ENCODE measurements around the gene CFAP46.

DNA sequence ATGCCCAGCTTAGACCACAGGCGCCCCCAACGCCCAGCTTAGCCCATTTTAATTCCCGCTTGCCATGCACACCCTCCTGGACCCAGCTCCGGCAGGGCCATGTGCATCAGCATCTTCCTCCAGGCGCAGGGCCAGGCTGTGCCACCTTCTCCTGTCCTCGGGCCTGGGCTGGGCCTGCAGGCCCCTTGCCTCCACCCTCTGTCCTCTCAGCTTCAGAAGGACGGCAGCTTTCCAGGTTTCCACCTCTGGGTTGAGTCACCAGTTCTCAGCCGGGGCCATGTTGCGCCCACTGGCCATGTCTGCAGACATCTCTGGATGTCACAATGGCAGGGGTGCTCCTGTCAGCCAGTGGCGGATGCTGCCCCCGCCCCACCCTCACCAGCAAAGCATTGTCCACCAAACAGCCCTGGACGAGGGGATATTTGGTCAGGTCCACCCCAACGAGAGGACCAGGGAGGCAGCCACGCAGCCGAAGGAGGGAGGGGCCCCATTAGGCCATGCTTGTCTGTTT lies 97.3 kb downstream of the CFAP46 start:
- TF ChIP-seq, protein P1, sequence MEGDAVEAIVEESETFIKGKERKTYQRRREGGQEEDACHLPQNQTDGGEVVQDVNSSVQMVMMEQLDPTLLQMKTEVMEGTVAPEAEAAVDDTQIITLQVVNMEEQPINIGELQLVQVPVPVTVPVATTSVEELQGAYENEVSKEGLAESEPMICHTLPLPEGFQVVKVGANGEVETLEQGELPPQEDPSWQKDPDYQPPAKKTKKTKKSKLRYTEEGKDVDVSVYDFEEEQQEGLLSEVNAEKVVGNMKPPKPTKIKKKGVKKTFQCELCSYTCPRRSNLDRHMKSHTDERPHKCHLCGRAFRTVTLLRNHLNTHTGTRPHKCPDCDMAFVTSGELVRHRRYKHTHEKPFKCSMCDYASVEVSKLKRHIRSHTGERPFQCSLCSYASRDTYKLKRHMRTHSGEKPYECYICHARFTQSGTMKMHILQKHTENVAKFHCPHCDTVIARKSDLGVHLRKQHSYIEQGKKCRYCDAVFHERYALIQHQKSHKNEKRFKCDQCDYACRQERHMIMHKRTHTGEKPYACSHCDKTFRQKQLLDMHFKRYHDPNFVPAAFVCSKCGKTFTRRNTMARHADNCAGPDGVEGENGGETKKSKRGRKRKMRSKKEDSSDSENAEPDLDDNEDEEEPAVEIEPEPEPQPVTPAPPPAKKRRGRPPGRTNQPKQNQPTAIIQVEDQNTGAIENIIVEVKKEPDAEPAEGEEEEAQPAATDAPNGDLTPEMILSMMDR (IDR thresholded peaks at IDR 0.05; ENCODE audit: insufficient read depth, low read length, poor library complexity, severe bottlenecking) = no peak
- TF ChIP-seq EZH2phosphoT487 (conservative IDR thresholded peaks at IDR 0.05; ENCODE audit: low read length) = no peak

All from SU-DHL-6 (cell line).